Stimulated activated CD4-positive, alpha-beta T cell treated with anti-CD3 and anti-CD28 coated beads, TNF-alpha, amount 100 ng/mL, for 1 hour (primary cell): ENCODE data around the gene COL21A1.

Experiments used
- DNase-seq, 3 donors: peaks; one replicate each; pipeline ENCODE4 v3.0.0-alpha.2; 2020; ENCODE audit warnings: low read depth in 3 of 3, low spot score in 1 of 3

Gene COL21A1

GRCh38 chr6:56188429-56188828 is 59.0 kb downstream of the COL21A1 start:
- DNase-seq = no peak

- no peak for DNase-seq
Measured at GRCh38 chr6:56187686-56188085, 59.7 kb downstream of the COL21A1 start.

GRCh38 chr6:56176741-56177140 is 70.6 kb downstream of the COL21A1 start:
- no peak for DNase-seq

GRCh38 chr6:56173228-56173627 is 74.2 kb downstream of the COL21A1 start:
- no peak for DNase-seq

GRCh38 chr6:56172144-56172543 is 75.2 kb downstream of the COL21A1 start:
- DNase-seq = no peak

- DNase-seq = no peak
Measured at GRCh38 chr6:56169366-56169765, 78.0 kb downstream of the COL21A1 start.

- no peak for DNase-seq
Measured at GRCh38 chr6:56168596-56168995, 78.8 kb downstream of the COL21A1 start.

GRCh38 chr6:56162081-56162480 is 85.3 kb downstream of the COL21A1 start:
- DNase-seq = no peak

GRCh38 chr6:56160489-56160888 is 86.9 kb downstream of the COL21A1 start:
- no peak for DNase-seq

- no peak for DNase-seq
Measured at GRCh38 chr6:56158571-56158970, 88.8 kb downstream of the COL21A1 start.

GRCh38 chr6:56156643-56157042 is 90.7 kb downstream of the COL21A1 start:
- no peak for DNase-seq

- no peak for DNase-seq
Measured at GRCh38 chr6:56155634-56156141, 91.7 kb downstream of the COL21A1 start.

GRCh38 chr6:56154076-56154475 is 93.3 kb downstream of the COL21A1 start:
- DNase-seq = no peak

GRCh38 chr6:56152611-56153010 is 94.8 kb downstream of the COL21A1 start:
- no peak for DNase-seq

- DNase-seq = no peak
Measured at GRCh38 chr6:56151609-56152224, 95.7 kb downstream of the COL21A1 start.

- no peak for DNase-seq
Measured at GRCh38 chr6:56148488-56149186, 98.7 kb downstream of the COL21A1 start.

- no peak for DNase-seq
Measured at GRCh38 chr6:56147766-56148165, 99.6 kb downstream of the COL21A1 start.

GRCh38 chr6:56146086-56146485 is 101.3 kb downstream of the COL21A1 start:
- no peak for DNase-seq

GRCh38 chr6:56145616-56146015 is 101.8 kb downstream of the COL21A1 start:
- no peak for DNase-seq

GRCh38 chr6:56144538-56145324 is 102.6 kb downstream of the COL21A1 start:
- DNase-seq = no peak

- no peak for DNase-seq
Measured at GRCh38 chr6:56143796-56144195, 103.6 kb downstream of the COL21A1 start.

- DNase-seq = no peak
Measured at GRCh38 chr6:56140090-56140489, 107.3 kb downstream of the COL21A1 start.
